Neural crest cell (in vitro differentiated cells): ENCODE measurements around the gene TMEFF1. TPM values are rescaled to one million over a fixed set of nuclear protein-coding genes. Genes with fewer than 3 reads are reported as not detected.

Source experiments
- DNase-seq: peaks from one replicate; pipeline ENCODE4 v3.0.0; 2021; ENCODE audit warnings: low read depth, mixed read lengths, low spot score
- H3K27ac Mint-ChIP-seq: one replicate; pipeline ENCODE4 v1.8.0; 2021; ENCODE audit warnings: mild to moderate bottlenecking, mixed read lengths; ENCODE audit not compliant: unreplicated experiment
- H3K27me3 Mint-ChIP-seq: 2 replicates; pipeline ENCODE4 v1.8.0; 2021; ENCODE audit warnings: low read depth, mild to moderate bottlenecking, mixed read lengths
- H3K36me3 Mint-ChIP-seq: 2 replicates; pipeline ENCODE4 v1.8.0; 2021; ENCODE audit warnings: low read depth, mild to moderate bottlenecking, mixed read lengths
- H3K4me1 Mint-ChIP-seq: 2 replicates; pipeline ENCODE4 v1.8.0; 2021; ENCODE audit warnings: mixed read lengths
- H3K4me3 Mint-ChIP-seq: one replicate; pipeline ENCODE4 v1.8.0; 2021; ENCODE audit warnings: mild to moderate bottlenecking, mixed read lengths
- H3K9me3 Mint-ChIP-seq: 2 replicates; pipeline ENCODE4 v1.8.0; 2021; ENCODE audit warnings: mixed read lengths
- CTCF ChIP-seq: fragments of 200-600 bp; sonication (generic); conservative IDR thresholded peaks from 2 replicates; pipeline ENCODE4 v1.5.0; 2021; ENCODE audit warnings: antibody characterized with exemption, mild to moderate bottlenecking
- total RNA-seq: library from RNA; stranded (reverse); gene quantifications from 2 replicates; pipeline ENCODE4 v1.2.1, GENCODE V29; 2021

Gene TMEFF1
- total RNA-seq, 1 donor from 2014 or later: 47.9 TPM

GRCh38 chr9:100449420-100449819, 23.5 kb upstream of the TMEFF1 start:
- no peak for TF ChIP-seq CTCF
- no peaks in the 10 kb centered on the region for H3K9me3 Mint-ChIP-seq
- H3K4me3 Mint-ChIP-seq: no peak overlapping the region
- peaks cover 30% of the 10 kb centered on the region for H3K36me3 Mint-ChIP-seq
- DNase-seq: no peak
- H3K4me1 Mint-ChIP-seq: peaks cover under 1% of the 10 kb centered on the region
- H3K27me3 Mint-ChIP-seq: no peaks in the 10 kb centered on the region
- H3K27ac Mint-ChIP-seq: peak overlapping the region; percentile 4

- H3K36me3 Mint-ChIP-seq: peaks cover 35% of the 10 kb centered on the region
- TF ChIP-seq CTCF: no peak
- no peaks in the 10 kb centered on the region for H3K27me3 Mint-ChIP-seq
- no peak for DNase-seq
- no peaks in the 10 kb centered on the region for H3K4me1 Mint-ChIP-seq
- no peak overlapping the region for H3K27ac Mint-ChIP-seq
- H3K4me3 Mint-ChIP-seq: no peak overlapping the region
- no peaks in the 10 kb centered on the region for H3K9me3 Mint-ChIP-seq
Measured at GRCh38 chr9:100452894-100453293, 20.1 kb upstream of the TMEFF1 start.

GRCh38 chr9:100455470-100455869, 17.5 kb upstream of the TMEFF1 start:
- no peak overlapping the region for H3K4me3 Mint-ChIP-seq
- H3K4me1 Mint-ChIP-seq: no peaks in the 10 kb centered on the region
- H3K27me3 Mint-ChIP-seq: no peaks in the 10 kb centered on the region
- no peak for DNase-seq
- no peak overlapping the region for H3K27ac Mint-ChIP-seq
- H3K36me3 Mint-ChIP-seq: peaks cover 34% of the 10 kb centered on the region
- H3K9me3 Mint-ChIP-seq: no peaks in the 10 kb centered on the region
- no peak for TF ChIP-seq CTCF

DNA sequence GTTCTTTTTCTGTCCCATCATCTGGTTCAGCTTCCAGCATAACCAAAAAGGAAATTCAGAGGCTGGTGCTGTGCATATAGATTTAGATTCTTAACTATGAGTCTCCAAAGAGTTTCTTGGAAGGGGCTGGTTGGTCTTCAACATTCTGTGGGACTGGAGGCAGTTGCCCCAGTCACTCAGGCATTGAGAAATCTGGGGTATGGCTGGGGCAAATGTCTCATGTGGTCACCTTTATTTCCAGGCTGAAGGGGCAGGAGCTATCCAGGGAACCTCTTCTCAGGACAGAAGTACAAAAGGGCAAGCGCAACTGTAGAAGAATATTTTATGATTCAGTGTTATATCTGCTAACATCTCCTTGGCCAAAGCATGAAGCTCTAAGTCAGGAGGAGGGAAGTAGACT, 15.4 kb upstream of the TMEFF1 start:
- H3K4me3 Mint-ChIP-seq: no peak overlapping the region
- no peaks in the 10 kb centered on the region for H3K9me3 Mint-ChIP-seq
- no peak for DNase-seq
- H3K27me3 Mint-ChIP-seq: no peaks in the 10 kb centered on the region
- no peak overlapping the region for H3K27ac Mint-ChIP-seq
- H3K36me3 Mint-ChIP-seq: peaks cover 23% of the 10 kb centered on the region
- TF ChIP-seq CTCF: no peak
- no peaks in the 10 kb centered on the region for H3K4me1 Mint-ChIP-seq

GRCh38 chr9:100459963-100460362, 13.0 kb upstream of the TMEFF1 start:
- H3K27me3 Mint-ChIP-seq: no peaks in the 10 kb centered on the region
- H3K4me1 Mint-ChIP-seq: peaks cover 1% of the 10 kb centered on the region
- peaks cover 12% of the 10 kb centered on the region for H3K36me3 Mint-ChIP-seq
- H3K4me3 Mint-ChIP-seq: no peak overlapping the region
- no peaks in the 10 kb centered on the region for H3K9me3 Mint-ChIP-seq
- TF ChIP-seq CTCF: no peak
- no peak overlapping the region for H3K27ac Mint-ChIP-seq
- DNase-seq: no peak

DNA sequence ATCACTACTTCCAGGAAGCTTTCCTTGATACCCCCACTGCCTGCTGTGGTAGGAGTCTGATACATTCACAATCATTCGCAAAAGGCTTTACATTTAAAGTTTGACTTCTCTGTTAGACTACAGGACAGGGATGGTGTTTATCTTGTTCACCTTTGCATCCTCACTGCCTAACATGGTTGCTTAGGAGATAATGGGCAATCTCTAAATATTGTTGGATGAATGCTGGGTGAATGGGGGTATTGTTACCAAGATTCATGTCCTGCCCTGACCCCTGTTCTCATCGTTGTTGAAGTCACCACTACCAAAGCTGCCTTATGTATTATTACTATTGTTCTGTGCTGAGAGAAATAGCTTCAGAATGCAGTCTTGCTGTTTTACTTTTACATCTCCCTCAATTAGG, 7.7 kb upstream of the TMEFF1 start:
- Mint-ChIP-seq H3K27me3 (no peaks in the 10 kb centered on the region), H3K9me3 (no peaks in the 10 kb centered on the region), H3K4me1 (peaks cover 14% of the 10 kb centered on the region), H3K27ac (no peak overlapping the region), H3K4me3 (no peak overlapping the region), H3K36me3 (no peaks in the 10 kb centered on the region)
- no peak for TF ChIP-seq CTCF
- DNase-seq: no peak
